GM12864 (cell line): ENCODE results near the gene METTL5.

Experiments used
- DNase-seq: peaks from one replicate; pipeline ENCODE4 v3.0.0-alpha.2; 2011; ENCODE audit warnings: low read depth
- H3K4me3 ChIP-seq: 2 replicates; pipeline ENCODE4 v1.5.1; 2011; ENCODE audit warnings: mild to moderate bottlenecking, low read depth, low read length, control low read depth
- TF ChIP-seq, protein P1 (sequence below): IDR thresholded peaks from 2 replicates; pipeline ENCODE4 v1.5.1; 2011; ENCODE audit warnings: low read depth, mild to moderate bottlenecking, moderate library complexity, low read length, control low read depth, inconsistent platforms; ENCODE audit errors: missing control alignments

METTL5 gene

DNA sequence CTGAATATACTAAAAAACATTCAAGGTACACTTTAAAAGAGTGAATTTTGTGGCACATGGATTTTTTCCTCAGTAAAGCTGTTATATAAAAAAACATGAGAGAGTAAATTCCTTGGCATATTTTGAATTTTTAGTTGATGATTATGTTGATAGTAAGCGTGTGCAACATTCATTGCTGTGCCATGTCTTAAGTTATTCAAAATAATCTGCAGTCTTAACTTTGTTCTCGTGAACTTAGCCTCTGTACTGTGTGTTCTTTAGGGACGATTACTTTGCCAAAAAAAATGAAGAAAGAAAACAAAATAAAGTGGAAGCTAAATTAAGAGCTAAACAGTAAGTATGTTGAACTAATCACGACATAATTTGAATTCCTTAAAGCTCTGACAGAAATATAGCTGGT lies 16.5 kb downstream of the METTL5 start:
- TF ChIP-seq, protein P1, sequence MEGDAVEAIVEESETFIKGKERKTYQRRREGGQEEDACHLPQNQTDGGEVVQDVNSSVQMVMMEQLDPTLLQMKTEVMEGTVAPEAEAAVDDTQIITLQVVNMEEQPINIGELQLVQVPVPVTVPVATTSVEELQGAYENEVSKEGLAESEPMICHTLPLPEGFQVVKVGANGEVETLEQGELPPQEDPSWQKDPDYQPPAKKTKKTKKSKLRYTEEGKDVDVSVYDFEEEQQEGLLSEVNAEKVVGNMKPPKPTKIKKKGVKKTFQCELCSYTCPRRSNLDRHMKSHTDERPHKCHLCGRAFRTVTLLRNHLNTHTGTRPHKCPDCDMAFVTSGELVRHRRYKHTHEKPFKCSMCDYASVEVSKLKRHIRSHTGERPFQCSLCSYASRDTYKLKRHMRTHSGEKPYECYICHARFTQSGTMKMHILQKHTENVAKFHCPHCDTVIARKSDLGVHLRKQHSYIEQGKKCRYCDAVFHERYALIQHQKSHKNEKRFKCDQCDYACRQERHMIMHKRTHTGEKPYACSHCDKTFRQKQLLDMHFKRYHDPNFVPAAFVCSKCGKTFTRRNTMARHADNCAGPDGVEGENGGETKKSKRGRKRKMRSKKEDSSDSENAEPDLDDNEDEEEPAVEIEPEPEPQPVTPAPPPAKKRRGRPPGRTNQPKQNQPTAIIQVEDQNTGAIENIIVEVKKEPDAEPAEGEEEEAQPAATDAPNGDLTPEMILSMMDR: no peak
- no peak overlapping the region for H3K4me3 ChIP-seq
- DNase-seq: no peak

DNA sequence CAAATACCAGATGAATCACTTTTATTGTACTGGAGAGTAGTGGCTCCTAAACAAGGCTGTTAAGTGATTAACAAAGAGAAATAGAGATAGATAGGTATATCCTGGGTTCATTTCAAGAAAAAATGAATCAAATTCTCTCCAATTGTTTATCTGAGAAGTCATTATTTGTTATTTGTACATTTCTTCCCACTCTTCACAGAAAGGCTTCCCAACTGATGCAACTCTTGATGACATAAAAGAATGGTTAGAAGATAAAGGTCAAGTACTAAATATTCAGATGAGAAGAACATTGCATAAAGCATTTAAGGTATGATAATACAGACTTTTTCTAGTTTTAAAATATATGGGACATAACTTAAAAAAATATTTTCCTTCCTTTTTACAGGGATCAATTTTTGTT lies 18.1 kb downstream of the METTL5 start:
- TF ChIP-seq, protein P1: no peak
- H3K4me3 ChIP-seq: no peak overlapping the region
- no peak for DNase-seq

DNA sequence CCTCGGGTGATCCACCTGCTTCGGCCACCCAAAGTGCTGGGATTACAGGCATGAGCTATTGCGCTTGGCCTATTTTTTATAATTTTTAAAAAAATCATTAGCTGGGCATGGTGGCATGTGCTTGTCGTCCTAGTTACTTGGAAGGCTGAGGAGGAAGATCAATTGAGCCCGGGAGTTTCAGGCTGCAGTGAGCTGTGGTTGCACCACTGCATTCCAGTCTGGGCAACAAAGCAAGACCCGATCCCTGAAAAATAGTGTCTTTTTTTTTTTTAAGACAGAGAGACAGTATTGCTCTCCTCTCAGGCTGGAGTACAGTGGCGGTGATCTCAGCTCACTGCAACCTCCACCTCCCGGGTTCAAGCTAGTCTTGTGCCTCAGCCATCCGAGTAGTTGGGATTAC lies 21.2 kb downstream of the METTL5 start:
- TF ChIP-seq, protein P1: no peak
- no peak for DNase-seq
- H3K4me3 ChIP-seq: no peak overlapping the region

DNA sequence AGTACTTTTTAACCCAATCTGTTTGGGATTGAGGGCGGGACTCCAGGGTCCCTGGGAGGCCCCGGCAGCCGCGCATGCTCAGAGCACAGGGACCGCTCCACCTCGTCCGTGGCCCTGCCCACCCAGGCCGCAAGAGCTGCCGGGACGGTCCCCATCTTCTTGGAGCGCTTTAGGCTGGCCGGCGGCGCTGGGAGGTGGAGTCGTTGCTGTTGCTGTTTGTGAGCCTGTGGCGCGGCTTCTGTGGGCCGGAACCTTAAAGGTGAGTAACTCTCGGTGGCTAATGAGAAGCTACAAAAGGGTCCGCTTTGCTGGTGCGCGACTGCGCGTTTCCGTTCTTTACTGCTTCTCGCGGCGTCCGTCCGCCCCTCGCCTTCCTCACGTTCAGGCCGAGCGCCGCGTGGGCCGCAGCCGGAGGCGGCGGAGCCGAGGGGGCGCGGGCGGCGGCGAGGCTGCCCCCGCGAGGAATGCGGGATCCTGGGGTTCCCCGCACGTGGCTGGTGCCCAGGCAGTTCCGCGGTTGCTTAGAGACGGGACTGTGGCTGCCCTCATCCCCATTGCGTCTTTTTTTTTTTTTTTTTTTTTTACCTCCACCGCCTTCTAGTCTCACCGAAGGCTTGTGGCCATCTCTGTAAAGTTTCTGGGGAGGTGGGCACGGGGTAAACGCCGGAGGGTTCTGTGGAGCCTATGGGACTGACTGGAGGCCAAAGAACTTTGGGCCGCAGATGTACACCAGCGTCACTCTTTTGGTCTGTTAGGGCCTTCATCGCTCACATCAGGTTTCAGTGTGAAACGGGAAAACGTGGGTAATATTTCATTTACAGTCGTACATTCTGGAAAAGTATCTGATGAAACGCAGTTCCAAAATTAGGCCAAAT lies 25.8 kb downstream of the METTL5 start, which contains the start of gene SSB:
SSB (plus strand) TSS at position 154 of the 875 bp plus-strand sequence. CDS start 2,090 bp downstream, outside the sequence.
- DNase-seq: peak; percentile 92
- peak within 1 kb of the TSS; percentile 76 for H3K4me3 ChIP-seq
- TF ChIP-seq, protein P1: no peak

DNA sequence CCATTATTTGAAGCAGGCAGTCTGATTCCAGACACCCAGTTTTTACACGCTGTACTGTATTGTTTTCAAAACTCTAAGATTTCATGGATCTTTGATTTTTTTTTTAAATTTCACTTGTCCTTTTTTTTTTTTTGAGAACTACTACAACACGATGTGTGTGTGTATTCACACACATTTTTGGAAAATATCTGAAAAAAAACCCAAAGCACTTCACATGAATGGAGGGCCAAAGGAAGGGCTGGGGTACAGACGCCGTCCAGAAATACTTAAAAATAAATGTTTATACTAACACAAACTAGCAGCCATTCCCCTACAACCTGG lies 26.3 kb downstream of the METTL5 start:
- H3K4me3 ChIP-seq: peak overlapping the region; percentile 76
- TF ChIP-seq, protein P1: no peak
- no peak for DNase-seq

DNA sequence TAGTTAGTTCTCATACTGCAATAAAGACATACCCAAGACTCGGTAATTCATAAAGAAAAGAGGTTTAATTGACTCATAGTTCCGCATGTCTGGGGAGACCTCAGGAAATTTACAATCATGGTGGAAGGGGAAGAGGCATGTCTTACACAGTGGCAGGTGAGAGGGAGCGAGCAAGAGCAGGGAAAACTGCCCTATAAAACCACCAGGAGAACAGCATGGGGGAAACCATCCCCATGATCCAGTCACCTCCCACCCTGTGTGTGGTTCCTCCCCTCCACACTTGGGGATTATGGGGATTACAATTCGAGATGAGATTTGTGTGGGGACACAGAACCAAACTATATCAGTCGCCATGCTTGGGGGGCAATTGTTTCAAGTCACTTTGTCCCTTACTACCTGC lies 27.1 kb downstream of the METTL5 start:
- DNase-seq: no peak
- TF ChIP-seq, protein P1: no peak
- H3K4me3 ChIP-seq: no peak overlapping the region

DNA sequence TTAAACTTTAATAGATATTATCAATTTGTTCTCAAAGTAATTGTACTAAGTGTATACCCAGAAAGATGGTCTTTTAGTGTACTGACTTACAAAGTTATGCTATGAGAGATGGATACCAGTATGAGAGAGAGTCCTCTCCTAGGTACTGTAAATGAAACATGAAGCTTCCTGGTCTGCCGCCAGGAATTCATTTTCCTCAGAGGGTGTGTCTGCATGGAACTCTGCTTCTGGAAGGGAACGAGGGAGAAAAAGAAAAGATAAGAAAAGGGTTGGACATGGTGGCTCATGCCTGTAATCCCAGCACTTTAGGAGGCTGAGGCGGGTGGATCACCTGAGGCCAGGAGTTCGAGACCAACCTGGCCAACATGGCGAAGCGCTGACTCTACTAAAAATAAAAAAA lies 28.3 kb downstream of the METTL5 start:
- no peak overlapping the region for H3K4me3 ChIP-seq
- DNase-seq: no peak
- TF ChIP-seq, protein P1: no peak
